IPS DF 4.7 (cell line): Measurements from ENCODE around the gene ICAM2.
A peak's percentile ranks its signal among the peaks of the same experiment; 100 is the strongest.

Experiments used
- DNase-seq: peaks from one replicate; pipeline ENCODE4 v3.0.0-alpha.2; 2013; ENCODE audit warnings: low spot score; ENCODE audit errors: extremely low read depth

The ICAM2 gene

GRCh38 chr17:63975541-63976092 lies 44.8 kb downstream of the ICAM2 start:
- DNase-seq = no peak

- no peak for DNase-seq
Observed at GRCh38 chr17:63974594-63975192, 45.7 kb downstream of the ICAM2 start.

GRCh38 chr17:63973930-63974593 lies 46.4 kb downstream of the ICAM2 start:
- DNase-seq = no peak

- no peak for DNase-seq
Observed at GRCh38 chr17:63973247-63973646, 47.2 kb downstream of the ICAM2 start.

GRCh38 chr17:63972796-63973195 lies 47.6 kb downstream of the ICAM2 start, which contains the start of gene SCN4A:
TSS of gene SCN4A (minus strand) at chr17:63972918. CDS start at chr17:63972841, 77 bp downstream.
- no peak for DNase-seq

GRCh38 chr17:63969278-63969677 lies 51.2 kb downstream of the ICAM2 start:
- no peak for DNase-seq

- no peak for DNase-seq
Observed at GRCh38 chr17:63967953-63968352, 52.5 kb downstream of the ICAM2 start.

GRCh38 chr17:63966646-63967264 lies 53.7 kb downstream of the ICAM2 start:
- DNase-seq = no peak

GRCh38 chr17:63963123-63963522 lies 57.3 kb downstream of the ICAM2 start:
- no peak for DNase-seq

GRCh38 chr17:63962298-63962744 lies 58.1 kb downstream of the ICAM2 start:
- DNase-seq = no peak

- DNase-seq = peak; percentile 84
Observed at GRCh38 chr17:63961355-63962212, 58.8 kb downstream of the ICAM2 start.

GRCh38 chr17:63960430-63960829 lies 60.0 kb downstream of the ICAM2 start:
- no peak for DNase-seq

- DNase-seq = no peak
Observed at GRCh38 chr17:63960006-63960405, 60.4 kb downstream of the ICAM2 start.

- no peak for DNase-seq
Observed at GRCh38 chr17:63956296-63956920, 64.0 kb downstream of the ICAM2 start.

- no peak for DNase-seq
Observed at GRCh38 chr17:63955791-63956190, 64.6 kb downstream of the ICAM2 start.

- DNase-seq = no peak
Observed at GRCh38 chr17:63955232-63955631, 65.2 kb downstream of the ICAM2 start.

- DNase-seq = no peak
Observed at GRCh38 chr17:63954402-63955063, 65.9 kb downstream of the ICAM2 start.
